ENCODE data around the gene XYLT1. TPM values are rescaled to one million over a fixed set of nuclear protein-coding genes. Genes with fewer than 3 reads are reported as not detected.

The XYLT1 gene
- total and polyA plus RNA-seq, 2 of the 8 experiments (the other 6 are each of a cell fraction or from before 2014, with no cell fraction given): 6.6 to 25.4 TPM

- Histone ChIP-seq H3K79me2 (ENCODE audit: control insufficient read depth in 1 of 2, insufficient read depth in 2 of 2, low read length in 2 of 2) (peaks cover 0 to 29% of the 10 kb centered on the region in 2 experiments; a peak in 2 of 4 replicates), H4K5ac (ENCODE audit: insufficient read length, low read depth, low read length) (no peak overlapping the region), H4K8ac (ENCODE audit: extremely low read depth, insufficient read depth, low read length) (no peak overlapping the region), H4K91ac (replicated peaks; ENCODE audit: insufficient read length, low read length) (no peak overlapping the region), H3K14ac (ENCODE audit: insufficient read length) (no peak overlapping the region), H4K20me1 (replicated peaks in 1 of 2; ENCODE audit: control insufficient read depth in 1 of 2, insufficient read depth in 2 of 2, low read length in 2 of 2) (peaks cover 0 to 1% of the 10 kb centered on the region in 2 experiments), H3K27me3 (replicated peaks in 1 of 4; ENCODE audit: control insufficient read depth in 3 of 4, extremely low read depth in 1 of 4, insufficient read depth in 3 of 4, low read length in 3 of 4) (no peaks in the 10 kb centered on the region), H2AK5ac (ENCODE audit: low read depth, low read length) (peak overlapping the region; percentile 17; the same call in 1 of the 2 replicates), H3K9ac (replicated peaks in 1 of 4; ENCODE audit: extremely low read depth in 1 of 4, low read depth in 3 of 4, low read length in 3 of 4) (no peak overlapping the region), H2BK20ac (ENCODE audit: low read length) (no peak overlapping the region), H3K9me3 (ENCODE audit: insufficient read depth in 2 of 2, low read depth in 1 of 2, low read length in 1 of 2) (no peaks in the 10 kb centered on the region), H3K4me3 (ENCODE audit: extremely low read depth in 1 of 4, insufficient read depth in 2 of 4, low read depth in 3 of 4, low read length in 4 of 4) (no peak overlapping the region), H3K36me3 (ENCODE audit: control insufficient read depth in 2 of 4, insufficient read depth in 4 of 4, low read length in 3 of 4) (no peaks in the 10 kb centered on the region), H3K27ac (ENCODE audit: low read depth, low read length) (no peak overlapping the region), H3K4me1 (replicated peaks in 1 of 4; ENCODE audit: control insufficient read depth in 3 of 4, insufficient read depth in 4 of 4, low read length in 3 of 4) (peaks cover 4 to 20% (median 13%) of the 10 kb centered on the region in 4 experiments), H2BK120ac (replicated peaks; ENCODE audit: low read depth, low read length) (no peak overlapping the region), H3K56ac (replicated peaks; ENCODE audit: insufficient read length, low read depth, low read length) (no peak overlapping the region), H2BK5ac (ENCODE audit: low read depth, low read length) (no peak overlapping the region), H2AFZ (ENCODE audit: low read length) (no peak overlapping the region), H2BK15ac (ENCODE audit: low read length) (no peak overlapping the region), H3K4me2 (ENCODE audit: insufficient read depth in 1 of 2, low read depth in 2 of 2, low read length in 2 of 2) (no peak overlapping the region; a peak in 1 of 4 replicates), H3K79me1 (ENCODE audit: low read depth, low read length) (peaks cover 10% of the 10 kb centered on the region), H3K18ac (ENCODE audit: extremely low read depth, low read length) (no peak overlapping the region), H2BK12ac (ENCODE audit: low read depth, low read length) (peak overlapping the region; percentile 35; the same call in 1 of the 2 replicates), H3K23me2 (ENCODE audit: low read depth, low read length) (no peaks in the 10 kb centered on the region), H3K4ac (replicated peaks; ENCODE audit: insufficient read length, low read depth, low read length) (no peak overlapping the region), H3K23ac (ENCODE audit: insufficient read length) (no peak overlapping the region)
- no peak for DNase-seq (ENCODE audit: low read depth in 1 of 2, low spot score in 2 of 2)
- no peak for FAIRE-seq
- POLR2A ChIA-PET (ENCODE audit: partially characterized antibody): interaction anchor here (1.1 kb wide), 1 partner anchor 23 kb away, joined by 3 read pairs; no protein-coding TSS in a partner anchor
- CTCF ChIA-PET (ENCODE audit: partially characterized antibody): interaction anchor here (1.4 to 4.2 kb wide), 3 partner anchors 32 to 52 kb away, joined by 3 to 26 read pairs (median 4); no protein-coding TSS in a partner anchor
- no peak for TF ChIP-seq SAP30 (IDR thresholded peaks at IDR 0.05; ENCODE audit: insufficient read depth, insufficient replicate concordance, low read length)
- TF ChIP-seq KDM1A (IDR thresholded peaks at IDR 0.05; ENCODE audit: borderline replicate concordance, low read length): peak; percentile 73; the same call in 1 of the 2 replicates
- TF ChIP-seq JUN (IDR thresholded peaks at IDR 0.05; ENCODE audit: low read depth, low read length): no peak
- WGBS, 2 experiments (ENCODE audit: extremely low coverage in 1 of 2, insufficient coverage in 1 of 2, insufficient read length in 1 of 2, insufficient replicate concordance in 2 of 2, low coverage in 1 of 2, low lambda C conversion rate in 2 of 2, missing lambda C conversion rate in 1 of 2): 89% methylated on average over 8 of the region's 8 CpGs; no CpG with 5 or more reads in 1 of the 2 experiments
Measured at GRCh38 chr16:17414916-17415315, 55.8 kb downstream of the XYLT1 start.

Measured in H1 (cell line).